T-helper 17 cell (primary cell): Measurements from ENCODE around the gene NMNAT3. TPM values are rescaled to one million over a fixed set of nuclear protein-coding genes. Genes with fewer than 3 reads are reported as not detected.

Experiments used
- ATAC-seq: fragments of 150-1000 bp; cut with Tn5 transposase; 2 replicates; pipeline ENCODE4 v1.10.0; 2021; ENCODE audit warnings: mild to moderate bottlenecking, moderate library complexity
- DNase-seq, 3 donors: peaks; one replicate each; pipeline versions ENCODE4 v3.0.0 to v3.0.0-alpha.2; 2020 to 2021
- H3K9me3 ChIP-seq: one replicate; pipeline ENCODE4 v1.7.0; 2013; ENCODE audit warnings: low read length, mild to moderate bottlenecking; ENCODE audit not compliant: control insufficient read depth, poor library complexity, severe bottlenecking
- H3K27ac Mint-ChIP-seq: one replicate; pipeline ENCODE4 v1.8.0; 2022; ENCODE audit warnings: mild to moderate bottlenecking, moderate library complexity, mixed read lengths
- H3K27me3 Mint-ChIP-seq: one replicate; pipeline ENCODE4 v1.8.0; 2022; ENCODE audit warnings: mixed read lengths
- H3K36me3 Mint-ChIP-seq: one replicate; pipeline ENCODE4 v1.8.0; 2022; ENCODE audit warnings: low read depth, mixed read lengths
- H3K4me1 Mint-ChIP-seq: one replicate; pipeline ENCODE4 v1.8.0; 2022; ENCODE audit warnings: mild to moderate bottlenecking, mixed read lengths
- H3K4me3 Mint-ChIP-seq: one replicate; pipeline ENCODE4 v1.8.0; 2022; ENCODE audit warnings: mild to moderate bottlenecking, moderate library complexity, mixed read lengths
- total RNA-seq, 4 donors: library from RNA in 2 of 4; stranded (reverse) in 2 of 4; gene quantifications; one replicate each; pipeline ENCODE4 v1.2.3 and lab custom pipeline; 2022 to 2026

The NMNAT3 gene
- total RNA-seq, 2 donors from 2014 or later: 1.3 to 1.7 TPM

- H3K4me1 Mint-ChIP-seq: no peaks in the 10 kb centered on the region
- H3K27me3 Mint-ChIP-seq: peaks cover 43% of the 10 kb centered on the region
- ATAC-seq (no peak), DNase-seq (no peak)
- H3K4me3 Mint-ChIP-seq: no peak overlapping the region
- H3K27ac Mint-ChIP-seq: no peak overlapping the region
- no peaks in the 10 kb centered on the region for H3K36me3 Mint-ChIP-seq
- H3K9me3 ChIP-seq: no peaks in the 10 kb centered on the region
Observed at GRCh38 chr3:139689708-139690228, 12.0 kb upstream of the NMNAT3 start.

DNA sequence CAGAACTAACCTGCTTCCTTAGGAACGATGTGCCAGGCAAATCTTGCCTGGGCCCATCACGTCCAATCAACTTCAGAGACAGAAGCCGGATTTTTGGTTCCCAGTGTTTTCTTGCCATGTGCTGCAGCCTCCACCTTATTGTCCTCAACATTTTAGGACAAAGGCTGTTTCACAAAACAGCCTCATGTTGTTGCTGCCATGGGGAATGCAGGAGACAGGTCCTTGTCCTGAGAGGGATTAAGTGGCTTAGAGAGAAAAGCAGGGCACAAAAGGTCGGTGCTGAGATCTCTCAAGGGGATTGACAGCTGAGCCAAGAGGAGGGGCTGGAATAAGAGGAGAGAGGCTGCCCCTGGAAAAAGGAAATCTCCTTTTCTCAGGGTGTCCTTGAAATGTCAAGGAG, 11.3 kb upstream of the NMNAT3 start:
- H3K36me3 Mint-ChIP-seq: no peaks in the 10 kb centered on the region
- H3K4me1 Mint-ChIP-seq: no peaks in the 10 kb centered on the region
- H3K27ac Mint-ChIP-seq: no peak overlapping the region
- H3K9me3 ChIP-seq: no peaks in the 10 kb centered on the region
- no peak for DNase-seq
- ATAC-seq: no peak
- peaks cover 43% of the 10 kb centered on the region for H3K27me3 Mint-ChIP-seq
- no peak overlapping the region for H3K4me3 Mint-ChIP-seq

GRCh38 chr3:139687431-139687830, 9.7 kb upstream of the NMNAT3 start:
- Mint-ChIP-seq H3K4me1 (no peaks in the 10 kb centered on the region), H3K4me3 (no peak overlapping the region), H3K27me3 (peaks cover 43% of the 10 kb centered on the region), H3K36me3 (no peaks in the 10 kb centered on the region), H3K27ac (no peak overlapping the region)
- ATAC-seq (no peak), DNase-seq (no peak)
- no peaks in the 10 kb centered on the region for H3K9me3 ChIP-seq

GRCh38 chr3:139686624-139687023, 8.9 kb upstream of the NMNAT3 start:
- Mint-ChIP-seq H3K27me3 (peaks cover 47% of the 10 kb centered on the region), H3K36me3 (no peaks in the 10 kb centered on the region), H3K4me3 (no peak overlapping the region), H3K4me1 (no peaks in the 10 kb centered on the region), H3K27ac (no peak overlapping the region)
- no peak for ATAC-seq
- DNase-seq: no peak
- H3K9me3 ChIP-seq: no peaks in the 10 kb centered on the region

- H3K4me1 Mint-ChIP-seq: no peaks in the 10 kb centered on the region
- H3K36me3 Mint-ChIP-seq: no peaks in the 10 kb centered on the region
- H3K4me3 Mint-ChIP-seq: no peak overlapping the region
- DNase-seq (no peak), ATAC-seq (no peak)
- no peak overlapping the region for H3K27ac Mint-ChIP-seq
- no peaks in the 10 kb centered on the region for H3K9me3 ChIP-seq
- peaks cover 50% of the 10 kb centered on the region for H3K27me3 Mint-ChIP-seq
Observed at GRCh38 chr3:139686206-139686605, 8.4 kb upstream of the NMNAT3 start.

DNA sequence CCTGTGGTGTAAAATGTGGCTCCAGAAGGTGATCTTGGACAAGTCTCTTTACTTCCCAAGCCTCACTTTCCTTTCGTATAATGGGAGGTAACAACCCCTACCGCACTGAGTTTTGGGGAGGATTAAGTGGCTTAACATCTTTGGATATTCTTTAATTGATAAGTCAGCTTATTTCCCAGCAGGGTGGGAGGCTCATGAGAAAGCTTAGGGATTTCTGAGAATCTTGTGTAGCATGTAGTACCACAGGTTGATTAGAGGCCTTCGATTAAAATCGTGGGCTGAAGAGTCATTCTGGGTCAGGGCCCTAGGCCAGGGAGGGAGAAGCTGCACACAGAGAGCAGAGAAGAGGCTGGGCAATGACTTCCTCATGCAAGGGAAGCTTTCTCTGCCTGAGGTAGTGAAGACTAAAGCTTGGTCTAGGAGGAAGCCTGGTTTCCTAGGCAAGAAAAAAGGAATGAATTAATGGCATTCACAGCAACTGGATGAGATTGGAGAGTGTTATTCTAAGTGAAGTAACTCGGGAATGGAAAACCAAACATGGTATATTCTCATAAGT, 1.5 kb upstream of the NMNAT3 start:
- no peak overlapping the region for H3K27ac Mint-ChIP-seq

GRCh38 chr3:139676632-139677387, 962 bp downstream of the NMNAT3 start:
- H3K27ac Mint-ChIP-seq: no peak overlapping the region
- DNase-seq (no peak), ATAC-seq (no peak)
- H3K4me1 Mint-ChIP-seq: peaks cover 8% of the 10 kb centered on the region
- no peaks in the 10 kb centered on the region for H3K9me3 ChIP-seq
- H3K27me3 Mint-ChIP-seq: peaks cover 20% of the 10 kb centered on the region
- H3K36me3 Mint-ChIP-seq: no peaks in the 10 kb centered on the region
- peak overlapping the region; percentile 76 for H3K4me3 Mint-ChIP-seq

More for the DNA sequence above, 1.5 kb upstream of the NMNAT3 start:
- ATAC-seq: no peak
- no peak for DNase-seq
- H3K9me3 ChIP-seq: no peaks in the 10 kb centered on the region
- H3K4me3 Mint-ChIP-seq: no peak overlapping the region
- H3K4me1 Mint-ChIP-seq: peaks cover 5% of the 10 kb centered on the region
- H3K36me3 Mint-ChIP-seq: no peaks in the 10 kb centered on the region
- peaks cover 17% of the 10 kb centered on the region for H3K27me3 Mint-ChIP-seq

DNA sequence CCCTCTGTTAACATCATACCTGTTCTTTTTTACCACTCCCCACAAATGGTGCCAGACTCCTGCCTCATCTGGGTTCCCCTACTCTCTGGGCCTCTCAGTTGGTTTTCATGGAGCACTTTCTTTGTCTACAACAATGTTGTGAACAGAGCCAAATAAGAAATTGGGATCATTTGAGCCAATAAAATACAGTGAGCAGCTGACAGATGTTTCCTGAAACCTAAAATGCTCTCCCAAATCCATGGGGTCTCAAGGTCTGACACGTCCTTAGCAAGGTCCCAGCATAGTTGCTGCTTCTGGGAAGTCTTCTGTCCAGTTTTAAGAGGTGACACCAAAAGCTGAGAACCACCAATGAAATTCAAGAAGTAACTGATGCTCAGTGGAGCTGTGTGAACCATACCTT, 1.7 kb downstream of the NMNAT3 start:
- DNase-seq: no peak
- H3K4me3 Mint-ChIP-seq: no peak overlapping the region
- H3K27me3 Mint-ChIP-seq: peaks cover 15% of the 10 kb centered on the region
- ATAC-seq: no peak
- H3K9me3 ChIP-seq: no peaks in the 10 kb centered on the region
- H3K4me1 Mint-ChIP-seq: peaks cover 10% of the 10 kb centered on the region
- H3K36me3 Mint-ChIP-seq: no peaks in the 10 kb centered on the region
- no peak overlapping the region for H3K27ac Mint-ChIP-seq

GRCh38 chr3:139675327-139675726, 2.4 kb downstream of the NMNAT3 start:
- no peak overlapping the region for H3K4me3 Mint-ChIP-seq
- no peaks in the 10 kb centered on the region for H3K9me3 ChIP-seq
- no peak for ATAC-seq
- H3K27ac Mint-ChIP-seq: no peak overlapping the region
- no peaks in the 10 kb centered on the region for H3K36me3 Mint-ChIP-seq
- H3K27me3 Mint-ChIP-seq: peaks cover 9% of the 10 kb centered on the region
- peaks cover 10% of the 10 kb centered on the region for H3K4me1 Mint-ChIP-seq
- DNase-seq: no peak

DNA sequence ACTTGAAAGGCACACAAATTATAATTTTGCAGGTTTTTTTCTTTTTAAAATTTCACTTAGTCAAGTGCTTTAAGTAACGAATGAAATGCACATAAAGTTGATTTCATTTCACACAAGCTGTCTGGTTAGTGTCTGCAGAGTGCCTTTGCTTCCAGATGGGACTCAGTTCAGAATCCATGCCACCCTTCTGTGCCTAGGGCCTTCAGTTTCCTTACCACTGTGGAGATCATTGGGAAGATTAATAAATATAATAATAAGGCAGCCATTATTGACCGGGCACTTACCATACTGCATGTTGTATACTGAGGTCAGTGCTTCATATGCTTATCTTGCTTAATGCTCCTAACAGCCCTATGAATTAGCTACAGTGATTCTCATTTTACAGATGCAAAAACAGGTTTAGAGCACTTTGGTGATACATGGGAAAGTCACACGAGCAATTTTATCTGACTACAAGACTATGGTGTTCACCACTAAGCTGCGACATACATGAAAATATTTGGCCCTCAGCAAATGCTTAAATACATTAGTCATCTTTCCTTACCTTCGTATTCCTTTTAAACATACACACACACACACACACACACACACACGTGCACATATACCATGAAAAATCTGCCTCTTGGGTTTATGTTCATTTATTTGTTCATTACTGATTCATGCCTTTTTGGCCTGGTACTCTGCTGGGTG, 3.1 kb downstream of the NMNAT3 start:
- Mint-ChIP-seq H3K4me1 (peaks cover 10% of the 10 kb centered on the region), H3K36me3 (no peaks in the 10 kb centered on the region), H3K27ac (no peak overlapping the region), H3K4me3 (peak overlapping the region; percentile 12), H3K27me3 (peaks cover 5% of the 10 kb centered on the region)
- no peaks in the 10 kb centered on the region for H3K9me3 ChIP-seq
- DNase-seq (no peak), ATAC-seq (no peak)

- ATAC-seq: no peak
- no peak overlapping the region for H3K27ac Mint-ChIP-seq
- H3K36me3 Mint-ChIP-seq: no peaks in the 10 kb centered on the region
- no peaks in the 10 kb centered on the region for H3K9me3 ChIP-seq
- no peak for DNase-seq
- H3K4me3 Mint-ChIP-seq: no peak overlapping the region
- H3K27me3 Mint-ChIP-seq: peaks cover 5% of the 10 kb centered on the region
- peaks cover 8% of the 10 kb centered on the region for H3K4me1 Mint-ChIP-seq
Observed at GRCh38 chr3:139672884-139673283, 4.9 kb downstream of the NMNAT3 start.

- peaks cover 5% of the 10 kb centered on the region for H3K27me3 Mint-ChIP-seq
- H3K36me3 Mint-ChIP-seq: no peaks in the 10 kb centered on the region
- ATAC-seq (no peak), DNase-seq (no peak)
- H3K4me1 Mint-ChIP-seq: peaks cover 7% of the 10 kb centered on the region
- H3K4me3 Mint-ChIP-seq: no peak overlapping the region
- H3K9me3 ChIP-seq: no peaks in the 10 kb centered on the region
- no peak overlapping the region for H3K27ac Mint-ChIP-seq
Observed at GRCh38 chr3:139671863-139672646, 5.7 kb downstream of the NMNAT3 start.

DNA sequence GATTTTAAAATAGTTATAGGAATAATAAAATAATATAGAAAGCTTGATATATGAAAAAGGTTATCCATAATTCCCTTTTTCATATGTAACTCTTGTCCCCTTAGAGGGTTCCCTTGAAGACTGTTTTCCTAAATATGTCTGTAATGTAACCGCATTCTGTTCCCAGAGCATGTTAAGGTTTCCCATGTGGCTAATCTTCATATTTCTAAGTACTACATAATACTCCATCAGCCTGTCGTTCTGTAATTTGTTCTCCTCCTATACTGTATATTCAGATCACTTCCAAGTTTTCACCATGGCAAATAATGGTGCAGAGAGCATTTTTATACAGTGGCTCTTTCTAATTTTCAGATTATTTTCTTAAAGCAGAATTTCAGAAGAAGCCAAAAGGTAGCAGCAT, 6.7 kb downstream of the NMNAT3 start:
- Mint-ChIP-seq H3K27ac (no peak overlapping the region), H3K4me3 (no peak overlapping the region), H3K36me3 (no peaks in the 10 kb centered on the region), H3K27me3 (peaks cover 5% of the 10 kb centered on the region), H3K4me1 (peaks cover 5% of the 10 kb centered on the region)
- DNase-seq: no peak
- ATAC-seq: no peak
- H3K9me3 ChIP-seq: no peaks in the 10 kb centered on the region
